Colonic mucosa (tissue), 4 donors: ENCODE data around the gene IL1RAPL2. TPM values are rescaled to one million over a fixed set of nuclear protein-coding genes. Genes with fewer than 3 reads are reported as not detected.

Experiments
- DNase-seq: peaks from one replicate; pipeline ENCODE4 v3.0.0-alpha.2; 2020
- H3K27ac ChIP-seq: fragments of 200-600 bp; one replicate; pipeline ENCODE4 v1.8.0; 2021
- H3K27me3 ChIP-seq: fragments of 200-600 bp; one replicate; pipeline ENCODE4 v1.8.0; 2021
- H3K36me3 ChIP-seq: fragments of 200-600 bp; one replicate; pipeline ENCODE4 v1.8.0; 2021
- H3K4me1 ChIP-seq: fragments of 200-600 bp; one replicate; pipeline ENCODE4 v1.8.0; 2021; ENCODE audit warnings: mild to moderate bottlenecking
- H3K4me3 ChIP-seq: fragments of 200-600 bp; one replicate; pipeline ENCODE4 v1.8.0; 2021
- H3K9ac ChIP-seq, 2 donors: one replicate each; pipeline ENCODE4 v1.7.0; 2013; ENCODE audit warnings: control low read depth in 2 of 2, low read depth in 2 of 2, low read length in 2 of 2
- H3K9me3 ChIP-seq: fragments of 200-600 bp; one replicate; pipeline ENCODE4 v1.8.0; 2021
- CTCF ChIP-seq: fragments of 200-600 bp; IDR thresholded peaks from one replicate; pipeline ENCODE4 v1.8.0; 2022; ENCODE audit warnings: antibody characterized with exemption, mild to moderate bottlenecking
- intact Hi-C: fragments of 100-400 bp; cut with DNase I; formaldehyde crosslinking; loops from one replicate; pipeline ENCODE4 v1.14.1; 2022
- total RNA-seq, 2 donors: library from RNA; stranded (reverse); fragmentation: NEBNext Ultra II Directional in 1 of 2; extraction: Animal tissue kit (Norgen Biotek cat#: 25700) in 1 of 2; gene quantifications; one replicate each; pipeline ENCODE4 v1.2.1, GENCODE V29; 2021
- donor health status: healthy.
- donor health status: DM: no; HTN: no; CAD: no.
- donor health status: DM: no; HTN: no; CAD: no.

Gene IL1RAPL2
- total RNA-seq, 2 donors from 2014 or later: not detected

GRCh38 chrX:105052926-105053325, 486.9 kb downstream of the IL1RAPL2 start:
- H3K9me3 ChIP-seq: no peaks in the 10 kb centered on the region
- no peaks in the 10 kb centered on the region for H3K27me3 ChIP-seq
- intact Hi-C loops: no loop called here
- TF ChIP-seq CTCF: no peak
- no peaks in the 10 kb centered on the region for H3K36me3 ChIP-seq
- H3K27ac ChIP-seq: no peak overlapping the region
- no peak overlapping the region for H3K9ac ChIP-seq
- no peak for DNase-seq
- no peak overlapping the region for H3K4me3 ChIP-seq
- no peaks in the 10 kb centered on the region for H3K4me1 ChIP-seq

GRCh38 chrX:105063743-105064142, 497.7 kb downstream of the IL1RAPL2 start:
- Histone ChIP-seq H3K9ac (no peak overlapping the region), H3K36me3 (no peaks in the 10 kb centered on the region), H3K27ac (no peak overlapping the region), H3K9me3 (no peaks in the 10 kb centered on the region), H3K4me1 (no peaks in the 10 kb centered on the region), H3K27me3 (no peaks in the 10 kb centered on the region), H3K4me3 (no peak overlapping the region)
- DNase-seq: no peak
- no peak for TF ChIP-seq CTCF
- intact Hi-C loops: no loop called here

- no peaks in the 10 kb centered on the region for H3K36me3 ChIP-seq
- intact Hi-C loops: no loop called here
- H3K4me3 ChIP-seq: no peak overlapping the region
- DNase-seq: no peak
- H3K4me1 ChIP-seq: no peaks in the 10 kb centered on the region
- no peak overlapping the region for H3K9ac ChIP-seq
- H3K27ac ChIP-seq: no peak overlapping the region
- TF ChIP-seq CTCF: no peak
- no peaks in the 10 kb centered on the region for H3K9me3 ChIP-seq
- H3K27me3 ChIP-seq: no peaks in the 10 kb centered on the region
Measured at GRCh38 chrX:105098201-105098600, 532.2 kb downstream of the IL1RAPL2 start.

- H3K36me3 ChIP-seq: no peaks in the 10 kb centered on the region
- no peak overlapping the region for H3K4me3 ChIP-seq
- intact Hi-C loops: no loop called here
- TF ChIP-seq CTCF: no peak
- no peak for DNase-seq
- H3K27ac ChIP-seq: no peak overlapping the region
- no peak overlapping the region for H3K9ac ChIP-seq
- no peaks in the 10 kb centered on the region for H3K9me3 ChIP-seq
- no peaks in the 10 kb centered on the region for H3K27me3 ChIP-seq
- no peaks in the 10 kb centered on the region for H3K4me1 ChIP-seq
Measured at GRCh38 chrX:105098812-105099211, 532.8 kb downstream of the IL1RAPL2 start.

- no peaks in the 10 kb centered on the region for H3K4me1 ChIP-seq
- no peak overlapping the region for H3K27ac ChIP-seq
- intact Hi-C loops: no loop called here
- H3K9ac ChIP-seq: no peak overlapping the region
- no peak for TF ChIP-seq CTCF
- no peak overlapping the region for H3K4me3 ChIP-seq
- DNase-seq: no peak
- H3K27me3 ChIP-seq: no peaks in the 10 kb centered on the region
- H3K9me3 ChIP-seq: no peaks in the 10 kb centered on the region
- no peaks in the 10 kb centered on the region for H3K36me3 ChIP-seq
Measured at GRCh38 chrX:105101378-105101777, 535.4 kb downstream of the IL1RAPL2 start.

GRCh38 chrX:105109936-105110335, 543.9 kb downstream of the IL1RAPL2 start:
- H3K27ac ChIP-seq: no peak overlapping the region
- no peak for TF ChIP-seq CTCF
- no peaks in the 10 kb centered on the region for H3K36me3 ChIP-seq
- intact Hi-C loops: no loop called here
- H3K4me1 ChIP-seq: no peaks in the 10 kb centered on the region
- no peak overlapping the region for H3K9ac ChIP-seq
- no peak for DNase-seq
- H3K9me3 ChIP-seq: no peaks in the 10 kb centered on the region
- H3K27me3 ChIP-seq: no peaks in the 10 kb centered on the region
- H3K4me3 ChIP-seq: no peak overlapping the region
